ENCODE measurements around the gene FSTL4. TPM values are rescaled to one million over a fixed set of nuclear protein-coding genes. Genes with fewer than 3 reads are reported as not detected.

Gene FSTL4
- total RNA-seq, 2 donors from 2014 or later: 0.26 to 1.3 TPM

- H3K4me3 ChIP-seq: no peak overlapping the region
- ATAC-seq: no peak
- 88% methylated on average over 12 of the region's 12 CpGs for WGBS, 2 donors
- no peaks in the 10 kb centered on the region for H3K27me3 ChIP-seq
- no peaks in the 10 kb centered on the region for H3K4me1 ChIP-seq
- no peaks in the 10 kb centered on the region for H3K9me3 ChIP-seq
- TF ChIP-seq, protein P1, sequence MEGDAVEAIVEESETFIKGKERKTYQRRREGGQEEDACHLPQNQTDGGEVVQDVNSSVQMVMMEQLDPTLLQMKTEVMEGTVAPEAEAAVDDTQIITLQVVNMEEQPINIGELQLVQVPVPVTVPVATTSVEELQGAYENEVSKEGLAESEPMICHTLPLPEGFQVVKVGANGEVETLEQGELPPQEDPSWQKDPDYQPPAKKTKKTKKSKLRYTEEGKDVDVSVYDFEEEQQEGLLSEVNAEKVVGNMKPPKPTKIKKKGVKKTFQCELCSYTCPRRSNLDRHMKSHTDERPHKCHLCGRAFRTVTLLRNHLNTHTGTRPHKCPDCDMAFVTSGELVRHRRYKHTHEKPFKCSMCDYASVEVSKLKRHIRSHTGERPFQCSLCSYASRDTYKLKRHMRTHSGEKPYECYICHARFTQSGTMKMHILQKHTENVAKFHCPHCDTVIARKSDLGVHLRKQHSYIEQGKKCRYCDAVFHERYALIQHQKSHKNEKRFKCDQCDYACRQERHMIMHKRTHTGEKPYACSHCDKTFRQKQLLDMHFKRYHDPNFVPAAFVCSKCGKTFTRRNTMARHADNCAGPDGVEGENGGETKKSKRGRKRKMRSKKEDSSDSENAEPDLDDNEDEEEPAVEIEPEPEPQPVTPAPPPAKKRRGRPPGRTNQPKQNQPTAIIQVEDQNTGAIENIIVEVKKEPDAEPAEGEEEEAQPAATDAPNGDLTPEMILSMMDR (IDR thresholded peaks at IDR 0.05): no peak
- TF ChIP-seq POLR2A (IDR thresholded peaks at IDR 0.05): no peak
- no peaks in the 10 kb centered on the region for H3K36me3 ChIP-seq (replicated peaks in 1 of 2; ENCODE audit: insufficient read depth in 1 of 2, low read depth in 2 of 2)
- intact Hi-C loops (cut with DNase I): no loop called here
- DNase-seq: no peak
- no peak overlapping the region for H3K27ac ChIP-seq
Observed at GRCh38 chr5:133410335-133410828, 202.0 kb downstream of the FSTL4 start.

GRCh38 chr5:133409210-133409674 lies 203.1 kb downstream of the FSTL4 start:
- Histone ChIP-seq H3K4me1 (no peaks in the 10 kb centered on the region), H3K36me3 (replicated peaks in 1 of 2; ENCODE audit: insufficient read depth in 1 of 2, low read depth in 2 of 2) (no peaks in the 10 kb centered on the region), H3K4me3 (no peak overlapping the region), H3K27me3 (no peaks in the 10 kb centered on the region), H3K9me3 (no peaks in the 10 kb centered on the region), H3K27ac (no peak overlapping the region)
- no peak for ATAC-seq
- WGBS, 2 donors: 87 to 88% methylated on average over 6 of the region's 6 CpGs
- TF ChIP-seq POLR2A (IDR thresholded peaks at IDR 0.05): no peak
- TF ChIP-seq, protein P1 (IDR thresholded peaks at IDR 0.05): no peak
- no peak for DNase-seq
- intact Hi-C loops (cut with DNase I): no loop called here

GRCh38 chr5:133408322-133408721 lies 204.0 kb downstream of the FSTL4 start:
- Histone ChIP-seq H3K9me3 (no peaks in the 10 kb centered on the region), H3K36me3 (replicated peaks in 1 of 2; ENCODE audit: insufficient read depth in 1 of 2, low read depth in 2 of 2) (no peaks in the 10 kb centered on the region), H3K4me3 (no peak overlapping the region), H3K4me1 (no peaks in the 10 kb centered on the region), H3K27ac (no peak overlapping the region), H3K27me3 (no peaks in the 10 kb centered on the region)
- WGBS, 2 donors: 77 to 78% methylated on average over 7 to 8 of the region's 8 CpGs
- no peak for DNase-seq
- ATAC-seq: no peak
- intact Hi-C loops (cut with DNase I): no loop called here
- TF ChIP-seq POLR2A (IDR thresholded peaks at IDR 0.05): no peak
- TF ChIP-seq, protein P1 (IDR thresholded peaks at IDR 0.05): no peak

DNA sequence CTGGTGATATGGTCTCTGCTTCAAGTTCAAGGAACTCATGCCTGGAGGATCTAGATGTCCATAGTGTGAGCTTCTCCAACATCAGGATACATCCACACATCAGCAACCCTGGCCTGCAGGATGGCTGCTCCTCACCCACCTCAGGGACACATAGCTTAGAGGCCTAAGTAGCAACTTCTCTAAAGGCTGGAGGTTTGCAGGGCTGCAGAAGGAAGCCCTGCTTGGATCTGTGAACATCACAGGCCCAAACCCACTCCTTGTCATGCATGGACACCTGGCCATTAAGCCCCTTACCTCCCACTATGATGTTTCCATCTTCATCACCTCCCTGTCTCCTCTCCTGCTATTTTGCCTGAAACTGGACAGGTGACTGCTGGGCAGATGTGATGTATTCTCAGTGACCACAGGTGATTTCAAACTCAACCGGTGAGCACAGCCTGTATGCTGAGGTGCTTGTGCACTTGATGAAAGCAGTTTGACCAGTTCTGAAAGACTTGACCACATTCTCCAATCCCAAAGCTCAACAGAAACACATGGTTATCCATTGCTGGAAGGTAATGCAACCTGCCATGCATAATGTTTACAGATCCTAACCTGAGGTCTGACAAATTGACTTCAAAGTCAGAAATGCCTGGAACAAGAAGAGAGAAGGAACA lies 205.2 kb downstream of the FSTL4 start:
- intact Hi-C loops (cut with DNase I): no loop called here
- WGBS, 2 donors: 50 to 79% methylated on average over 1 of the region's 1 CpG
- no peak for ATAC-seq
- H3K27ac ChIP-seq: no peak overlapping the region
- H3K36me3 ChIP-seq (replicated peaks in 1 of 2; ENCODE audit: insufficient read depth in 1 of 2, low read depth in 2 of 2): no peaks in the 10 kb centered on the region
- no peaks in the 10 kb centered on the region for H3K27me3 ChIP-seq
- TF ChIP-seq POLR2A (IDR thresholded peaks at IDR 0.05): no peak
- TF ChIP-seq, protein P1 (IDR thresholded peaks at IDR 0.05): no peak
- H3K4me1 ChIP-seq: no peaks in the 10 kb centered on the region
- no peaks in the 10 kb centered on the region for H3K9me3 ChIP-seq
- no peak for DNase-seq
- no peak overlapping the region for H3K4me3 ChIP-seq

Data from body of pancreas (tissue), 4 donors.